Transverse colon (tissue), 4 donors: ENCODE data around the gene GCDH.

Experiments used
- CTCF ChIP-seq, 5 experiments: fragments of 200-600 bp in 3 of 5; fragments of 450-650 bp in 2 of 5; sonication (generic) in 3 of 5; IDR thresholded peaks; 1 replicate in 2 of 5; 2 replicates in 3 of 5; pipeline ENCODE4 v1.5.1; 2016 to 2017; ENCODE audit warnings: antibody characterized with exemption in 5 of 5, inconsistent platforms in 3 of 5, mild to moderate bottlenecking in 2 of 5, moderate library complexity in 1 of 5
- POLR2A ChIP-seq: fragments of 450-650 bp; IDR thresholded peaks from one replicate; pipeline ENCODE4 v1.6.1; 2016; ENCODE audit warnings: antibody characterized with exemption, mild to moderate bottlenecking, moderate library complexity
- POLR2AphosphoS5 ChIP-seq, 3 donors: sonication (generic); formaldehyde crosslinking; IDR thresholded peaks; one replicate each; pipeline ENCODE4 v1.6.1; 2016; ENCODE audit warnings: antibody characterized with exemption in 3 of 3

- TF ChIP-seq POLR2AphosphoS5 (IDR thresholded peaks at IDR 0.05) (peak; percentile 27 to 72 (median 35)), POLR2A (no peak), CTCF (IDR thresholded peaks at IDR 0.05) (peak; percentile 68 to 76 (median 72))
These were observed 5.8 kb upstream of the GCDH start for GRCh38 chr19:12884926-12885748.
